Lower leg skin (tissue), 3 donors: Measurements from ENCODE around the gene REM2.
"Not testable (repeated sequence)": the region's sequence is repeated elsewhere in the genome, so short reads cannot be mapped to it uniquely, and the experiment has no call there.

Experiments
- POLR2A ChIP-seq, 2 donors: fragments of 450-650 bp; IDR thresholded peaks; one replicate each; pipeline ENCODE4 v1.6.1; 2016 to 2017; ENCODE audit warnings: antibody characterized with exemption in 2 of 2, mild to moderate bottlenecking in 1 of 2, moderate library complexity in 1 of 2
- TF ChIP-seq, protein P1 (sequence below), 3 donors: fragments of 450-650 bp; IDR thresholded peaks; one replicate each; pipeline ENCODE4 v1.5.1; 2016; ENCODE audit warnings: antibody characterized with exemption in 3 of 3, mild to moderate bottlenecking in 3 of 3, moderate library complexity in 2 of 3

DNA sequence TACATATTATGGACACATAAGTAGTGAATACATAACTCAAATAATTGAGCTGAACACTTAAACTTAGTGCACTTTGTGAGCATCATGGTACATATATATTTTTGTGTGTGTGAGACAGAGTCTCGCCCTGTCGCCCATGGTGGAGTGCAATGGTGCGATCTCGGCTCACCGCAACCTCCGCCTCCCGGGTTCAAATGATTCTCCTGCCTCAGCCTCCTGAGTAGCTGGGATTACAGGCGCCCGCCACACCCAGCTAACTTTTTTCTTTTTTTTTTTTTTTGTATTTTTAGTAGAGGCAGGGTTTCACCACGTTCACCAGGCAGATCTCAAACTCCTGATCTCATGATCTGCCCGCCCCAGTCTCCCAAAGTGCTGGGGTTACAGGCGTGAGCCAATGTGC lies 30.8 kb upstream of the REM2 start:
- TF ChIP-seq, protein P1, sequence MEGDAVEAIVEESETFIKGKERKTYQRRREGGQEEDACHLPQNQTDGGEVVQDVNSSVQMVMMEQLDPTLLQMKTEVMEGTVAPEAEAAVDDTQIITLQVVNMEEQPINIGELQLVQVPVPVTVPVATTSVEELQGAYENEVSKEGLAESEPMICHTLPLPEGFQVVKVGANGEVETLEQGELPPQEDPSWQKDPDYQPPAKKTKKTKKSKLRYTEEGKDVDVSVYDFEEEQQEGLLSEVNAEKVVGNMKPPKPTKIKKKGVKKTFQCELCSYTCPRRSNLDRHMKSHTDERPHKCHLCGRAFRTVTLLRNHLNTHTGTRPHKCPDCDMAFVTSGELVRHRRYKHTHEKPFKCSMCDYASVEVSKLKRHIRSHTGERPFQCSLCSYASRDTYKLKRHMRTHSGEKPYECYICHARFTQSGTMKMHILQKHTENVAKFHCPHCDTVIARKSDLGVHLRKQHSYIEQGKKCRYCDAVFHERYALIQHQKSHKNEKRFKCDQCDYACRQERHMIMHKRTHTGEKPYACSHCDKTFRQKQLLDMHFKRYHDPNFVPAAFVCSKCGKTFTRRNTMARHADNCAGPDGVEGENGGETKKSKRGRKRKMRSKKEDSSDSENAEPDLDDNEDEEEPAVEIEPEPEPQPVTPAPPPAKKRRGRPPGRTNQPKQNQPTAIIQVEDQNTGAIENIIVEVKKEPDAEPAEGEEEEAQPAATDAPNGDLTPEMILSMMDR (IDR thresholded peaks at IDR 0.05), result not testable (repeated sequence)
- not testable (repeated sequence) for TF ChIP-seq POLR2A (IDR thresholded peaks at IDR 0.05)
